Hematopoietic multipotent progenitor cell treated with erythropoietin and hydrocortisone succinate and interleukin-3 and kit ligand, for 15 days (in vitro differentiated cells): ENCODE measurements around the gene CNGA1.
A peak's percentile ranks its signal among the peaks of the same experiment; 100 is the strongest.

Experiments used
- DNase-seq: peaks from one replicate; pipeline ENCODE4 v3.0.0-alpha.2; 2015; ENCODE audit warnings: low spot score

CNGA1 gene

DNA sequence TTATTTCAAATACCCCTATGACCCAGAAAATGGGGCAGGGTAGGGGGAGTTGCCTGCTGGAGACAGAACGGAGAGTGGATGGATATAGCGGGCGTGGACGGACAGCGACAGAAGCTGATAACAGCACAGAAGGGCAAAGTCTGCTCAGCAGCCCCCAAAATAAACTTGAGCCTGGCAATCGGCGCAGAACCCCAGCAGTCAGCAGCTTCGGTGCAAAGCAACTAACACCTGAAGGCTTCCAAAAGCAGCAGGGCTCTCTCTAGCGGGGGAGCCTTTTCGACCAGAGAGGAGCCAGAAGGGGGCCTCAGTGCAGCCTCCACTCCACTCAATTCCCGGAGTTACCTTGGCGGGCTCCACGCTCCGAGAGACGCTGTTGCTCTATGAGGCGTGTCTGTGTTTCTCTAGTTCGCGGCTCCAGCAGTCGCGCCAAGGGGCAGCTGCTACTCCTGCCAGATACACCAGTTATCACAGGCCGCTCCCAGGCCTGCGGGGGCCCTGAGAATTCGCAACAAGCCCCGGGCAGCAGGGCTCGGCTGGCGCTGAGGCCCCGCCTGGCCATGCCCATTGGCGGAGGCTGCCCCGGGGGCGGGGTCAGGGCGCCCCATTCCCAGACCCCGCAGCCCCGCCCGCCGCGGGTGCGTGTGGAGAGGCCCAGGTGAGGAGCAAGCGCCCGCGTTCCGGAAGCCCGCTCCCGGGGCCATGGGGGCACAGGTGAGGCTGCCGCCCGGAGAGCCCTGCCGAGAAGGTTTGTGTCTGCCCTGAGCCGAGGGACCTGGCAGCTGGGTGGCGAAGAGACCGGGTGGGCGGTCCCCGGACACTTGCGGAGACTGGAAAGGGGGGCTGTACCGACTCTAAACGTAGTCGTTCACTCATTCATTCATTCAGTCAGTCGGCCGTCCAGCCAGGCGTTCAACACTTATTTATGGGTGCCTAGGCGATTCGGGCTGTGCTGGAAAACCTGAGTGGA, at the start of gene CNGA1, which contains the start of gene NIPAL1:
CNGA1 (minus strand) TSS at position 541 of the 967 bp plus-strand sequence. CDS start 63,992 bp downstream, outside the sequence.
NIPAL1 (plus strand) TSS at position 632 of the 967 bp plus-strand sequence; CDS start at position 700, 68 bp downstream.
- DNase-seq, result peak; percentile 56

DNA sequence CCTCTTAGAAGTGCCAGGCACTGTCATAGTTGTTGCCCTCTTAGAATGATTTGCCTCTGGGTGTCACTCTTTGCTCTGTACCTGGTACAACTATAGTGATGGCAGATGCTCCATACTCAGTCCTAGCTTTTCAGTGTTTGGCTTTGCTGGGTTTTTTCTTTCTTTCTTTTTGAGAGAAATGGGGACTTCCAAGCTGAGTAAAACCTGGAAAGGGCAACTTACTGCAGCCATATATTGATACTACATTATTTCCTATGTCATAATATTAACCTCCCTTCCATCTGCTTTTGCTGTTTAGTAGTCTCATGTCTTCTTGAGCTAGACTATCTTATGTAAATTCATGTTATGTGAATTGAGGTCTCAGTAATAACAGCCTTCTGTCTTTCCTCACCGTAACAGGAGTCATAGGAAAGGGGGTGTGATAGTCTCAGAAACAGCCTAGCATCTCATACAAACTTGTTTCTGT, 49.1 kb upstream of the CNGA1 start:
- no peak for DNase-seq

DNA sequence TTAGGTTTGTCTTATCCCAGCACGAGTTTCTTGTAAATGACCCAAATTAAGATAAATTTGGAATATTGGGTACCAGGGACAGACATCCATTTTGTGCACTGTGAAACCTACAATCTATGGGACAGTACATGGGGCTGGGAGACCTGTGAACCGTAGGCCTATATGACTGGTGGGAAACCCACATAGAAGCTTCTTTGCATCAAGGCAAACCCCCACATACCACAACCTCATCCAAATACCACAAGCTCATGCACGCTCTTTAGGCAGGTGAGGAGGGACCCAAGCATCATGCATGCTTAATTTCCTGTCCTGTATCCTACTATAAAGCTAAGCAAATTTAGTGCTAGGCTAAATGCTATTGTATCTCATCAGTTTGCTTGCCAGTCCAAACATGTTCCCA, 47.9 kb upstream of the CNGA1 start:
- no peak for DNase-seq

DNA sequence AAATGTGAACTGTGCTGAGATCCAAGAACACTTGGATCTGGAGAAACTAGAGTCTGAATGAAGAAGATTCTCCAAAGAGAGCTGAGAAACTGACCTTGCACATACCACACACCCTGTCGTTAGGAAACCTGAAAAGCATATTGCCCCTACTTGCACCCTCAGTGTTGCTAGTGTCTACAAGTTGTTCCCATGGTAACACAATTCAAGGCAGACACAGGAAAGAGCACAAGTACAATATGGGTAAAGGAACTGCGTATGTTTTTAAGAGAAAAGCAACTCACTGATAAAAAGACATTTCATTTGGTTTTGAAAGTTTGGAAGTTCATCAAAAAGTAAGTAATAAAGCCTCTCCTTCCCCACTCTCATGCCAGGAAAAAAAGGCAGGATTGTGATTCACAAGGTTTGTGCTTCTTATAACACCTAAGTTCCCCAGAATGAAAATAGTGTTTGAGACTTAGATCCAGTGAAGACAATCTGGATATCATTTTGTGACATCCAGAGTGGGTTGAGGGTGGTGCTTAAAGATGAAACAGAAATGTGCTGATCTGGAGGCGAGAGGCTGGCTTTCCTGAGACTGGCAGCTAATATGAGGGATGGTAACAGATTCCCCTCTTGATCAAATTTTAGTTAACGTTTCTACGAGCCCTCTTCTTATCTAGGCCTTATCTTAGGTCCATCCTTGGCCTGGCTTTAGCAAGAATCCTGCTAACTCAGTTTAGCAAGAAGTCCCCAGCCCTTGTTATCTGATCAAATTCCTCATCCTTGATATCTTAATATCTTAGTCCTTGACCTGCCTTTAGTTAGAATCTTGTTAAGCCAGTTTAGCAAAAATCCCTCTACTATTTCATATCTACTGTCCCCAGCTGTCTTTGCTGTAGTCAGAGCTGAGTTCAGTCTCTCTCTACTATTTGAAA, 42.4 kb upstream of the CNGA1 start:
- no peak for DNase-seq

DNA sequence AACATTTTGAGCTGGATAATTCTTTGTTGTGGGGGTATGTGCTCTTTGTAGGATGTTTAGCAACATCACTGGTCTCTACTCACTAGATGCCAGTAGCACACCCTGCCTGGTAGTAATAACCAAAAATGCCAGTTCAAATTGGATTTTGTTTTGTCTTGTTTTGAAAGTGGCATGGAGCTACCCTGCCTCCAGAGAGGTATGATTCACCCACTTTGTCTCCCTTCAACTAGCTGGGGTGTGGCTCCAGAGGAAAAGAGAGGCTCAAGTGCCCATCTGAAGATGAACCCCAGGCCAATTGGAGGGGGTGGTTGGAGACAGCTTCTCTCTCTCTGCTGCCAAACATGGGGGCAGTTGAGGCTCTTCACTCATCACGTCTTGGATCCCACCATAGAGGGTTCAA, 34.6 kb upstream of the CNGA1 start:
- no peak for DNase-seq

DNA sequence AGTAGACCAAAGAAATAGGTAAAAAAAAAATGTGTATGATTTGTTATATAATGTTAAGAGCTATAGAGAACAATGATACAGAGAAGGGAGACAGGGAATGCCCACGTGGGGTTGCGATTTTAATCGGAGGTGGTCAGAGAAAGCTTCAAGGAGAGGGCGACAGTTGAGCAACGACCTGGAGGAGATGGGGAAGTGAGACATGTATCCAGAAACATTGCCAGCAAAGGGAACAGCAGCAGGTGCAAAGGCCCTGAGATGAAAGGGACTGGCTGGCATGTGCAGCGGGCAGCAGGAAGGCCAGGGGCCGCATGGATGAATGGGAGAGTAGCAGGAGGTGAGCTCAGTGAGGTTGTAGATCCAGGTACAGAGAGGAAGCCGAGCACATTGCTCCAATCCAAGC, 33.0 kb upstream of the CNGA1 start:
- DNase-seq, result no peak

DNA sequence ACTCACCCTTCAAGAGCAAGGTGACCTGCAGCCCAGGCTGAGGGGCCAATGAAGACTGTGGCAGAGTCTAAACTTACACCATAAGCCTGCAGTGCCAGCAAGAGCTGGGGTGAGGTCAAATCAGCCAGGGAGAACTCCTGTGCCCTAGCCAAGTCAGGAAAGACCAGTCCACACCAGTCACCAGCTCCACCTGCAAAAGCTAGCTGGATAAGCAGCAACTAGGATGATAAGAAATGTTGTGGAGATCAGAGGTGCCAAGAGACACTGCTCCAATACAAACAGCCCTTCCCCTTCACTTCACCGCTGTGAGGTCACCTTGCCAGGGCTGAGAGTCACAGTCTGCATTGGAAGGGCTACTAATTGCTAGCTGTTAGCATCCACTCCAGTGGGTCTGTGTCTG, 31.4 kb upstream of the CNGA1 start:
- no peak for DNase-seq

DNA sequence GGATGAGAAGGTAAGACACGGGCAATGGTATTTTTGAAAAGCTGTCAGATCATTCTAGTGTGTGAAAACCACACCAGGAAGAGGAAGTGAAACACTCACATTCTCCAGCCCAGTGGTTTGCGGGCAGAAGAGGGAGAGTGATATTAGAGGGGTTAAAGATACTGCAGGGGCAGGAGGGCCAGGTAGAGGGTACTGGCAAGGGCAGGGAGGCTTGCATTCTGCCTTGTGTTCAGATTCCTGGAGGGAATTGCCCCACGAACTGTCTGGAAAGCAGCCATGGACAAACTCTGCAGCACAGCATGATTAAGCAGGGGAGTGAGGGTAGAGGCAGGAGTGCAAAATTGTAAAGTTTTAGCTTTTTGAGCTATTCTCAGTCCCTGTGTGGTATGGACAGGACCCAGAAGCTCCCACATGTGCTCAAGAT, 31.0 kb upstream of the CNGA1 start:
- DNase-seq, result no peak

DNA sequence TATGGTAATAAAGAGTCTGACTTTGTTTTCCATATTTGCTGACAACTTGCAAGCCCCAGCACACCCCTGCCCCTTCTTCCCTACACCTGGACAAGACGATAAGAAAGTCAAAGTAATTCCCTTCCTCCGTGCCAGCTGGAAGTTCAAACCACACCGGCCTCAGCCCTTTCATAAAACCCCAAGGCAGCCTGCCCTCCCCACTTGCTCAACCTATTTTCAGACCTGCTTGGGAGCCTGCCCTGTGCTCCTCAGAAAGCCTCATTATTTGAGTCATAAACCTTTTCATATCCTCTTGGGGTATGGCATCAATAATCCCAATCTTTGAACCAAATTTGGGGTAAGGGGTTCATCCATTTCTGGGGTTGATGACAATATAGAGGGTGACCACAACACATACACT, 29.6 kb upstream of the CNGA1 start:
- no peak for DNase-seq

DNA sequence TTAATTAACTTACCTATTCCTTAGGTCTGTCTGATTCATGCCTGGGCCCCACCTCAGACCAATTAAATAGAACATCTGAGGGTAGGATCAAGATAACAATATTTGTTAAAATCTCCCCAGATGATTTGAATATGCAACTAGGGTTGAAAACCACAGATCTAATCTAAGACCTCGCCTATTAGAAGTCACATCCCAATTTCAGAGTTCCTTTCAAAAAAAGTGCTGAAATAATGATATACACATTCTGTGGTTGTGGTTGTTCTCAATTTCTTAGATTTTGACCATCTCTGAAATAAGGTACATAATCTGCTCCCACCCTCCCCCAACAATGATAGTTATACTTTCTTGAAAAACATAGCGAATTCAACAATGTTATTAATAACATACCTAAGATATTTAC, 27.8 kb upstream of the CNGA1 start:
- DNase-seq, result no peak

DNA sequence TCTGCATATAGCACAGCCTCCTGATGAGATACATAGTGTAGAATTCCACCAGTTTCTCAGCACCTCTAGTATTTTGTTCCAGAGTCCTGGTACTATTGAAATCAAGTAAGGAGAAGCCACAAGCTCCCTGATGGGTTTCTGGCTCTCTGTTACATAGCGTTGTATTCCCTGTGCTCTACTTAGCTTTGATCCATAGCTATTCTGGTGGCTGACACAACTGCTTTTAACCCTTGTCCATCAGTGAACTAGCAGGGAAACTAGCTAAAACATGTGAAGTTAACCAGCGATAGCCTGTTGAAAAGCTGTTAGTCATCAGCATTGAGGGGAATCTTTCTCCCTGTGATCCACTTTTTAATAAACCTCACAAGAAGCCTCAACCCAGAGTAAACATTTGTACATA, 27.0 kb upstream of the CNGA1 start:
- DNase-seq, result no peak

DNA sequence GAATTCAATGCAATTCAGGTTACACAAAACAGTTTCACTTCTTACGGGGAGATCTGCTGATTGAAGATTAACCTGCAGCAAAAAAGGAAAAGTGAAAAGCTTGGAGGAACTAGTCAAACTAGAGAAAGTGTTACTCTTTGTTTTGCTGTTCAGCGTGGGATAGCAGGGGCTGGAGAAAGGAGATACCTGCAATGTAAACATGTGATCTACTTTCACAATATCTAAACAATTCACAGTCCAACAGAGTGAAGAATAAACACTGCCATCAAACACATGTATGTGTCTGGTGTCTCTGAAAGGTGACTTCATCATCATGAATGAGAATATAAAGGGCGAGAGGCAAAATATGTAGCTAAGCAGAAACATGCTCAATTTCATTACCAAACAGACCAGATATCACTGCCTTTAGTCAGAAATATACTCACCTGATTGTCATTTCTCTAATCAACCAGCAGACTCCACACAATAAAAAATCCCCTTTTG, 26.5 kb upstream of the CNGA1 start:
- no peak for DNase-seq

DNA sequence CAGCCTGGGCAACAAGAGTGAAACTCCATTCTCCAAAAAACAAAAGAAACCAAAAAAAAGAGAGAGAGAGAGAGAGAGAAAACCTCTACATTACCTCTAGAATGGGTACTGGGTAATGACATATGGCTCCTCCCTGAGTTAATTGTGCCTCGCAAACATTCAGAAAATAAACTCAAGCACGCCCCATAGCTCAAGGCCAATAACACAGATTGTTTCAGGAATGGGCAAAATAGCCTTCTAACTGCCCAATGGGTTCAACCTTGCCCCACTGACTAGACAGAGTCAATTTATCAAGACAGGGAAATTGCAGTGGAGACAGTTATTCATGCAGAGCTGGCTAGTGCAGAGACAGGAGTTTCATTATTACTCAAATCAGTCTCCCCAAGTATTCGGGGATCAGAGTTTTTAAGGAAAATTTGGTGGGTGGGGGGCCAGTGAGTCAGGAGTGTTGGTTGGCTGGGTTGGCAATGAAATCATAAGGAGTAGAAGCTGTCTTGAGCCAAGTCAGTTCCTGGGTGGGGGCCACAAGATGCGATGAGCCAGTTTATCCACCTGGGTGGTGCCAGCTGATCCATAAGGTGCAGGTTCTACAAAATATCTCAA, 25.2 kb upstream of the CNGA1 start:
- DNase-seq, result no peak

DNA sequence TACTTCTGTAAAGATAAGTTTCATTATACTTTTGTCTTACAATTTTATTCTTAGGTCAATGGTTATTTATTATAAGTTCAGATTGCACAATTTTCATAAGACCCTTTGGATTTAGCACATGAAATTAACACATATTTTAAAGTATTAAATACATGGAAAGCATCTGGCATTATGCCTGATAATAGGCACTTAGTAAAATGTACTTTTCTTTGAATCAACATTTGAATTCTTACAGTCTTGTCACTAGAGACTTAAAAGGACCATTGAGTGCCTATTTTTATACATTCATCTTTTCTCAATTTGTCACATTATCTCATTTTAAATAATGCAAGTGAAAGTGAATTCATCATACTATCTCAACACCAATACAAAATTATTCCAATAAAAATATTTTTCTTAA, 23.1 kb upstream of the CNGA1 start:
- DNase-seq, result no peak

DNA sequence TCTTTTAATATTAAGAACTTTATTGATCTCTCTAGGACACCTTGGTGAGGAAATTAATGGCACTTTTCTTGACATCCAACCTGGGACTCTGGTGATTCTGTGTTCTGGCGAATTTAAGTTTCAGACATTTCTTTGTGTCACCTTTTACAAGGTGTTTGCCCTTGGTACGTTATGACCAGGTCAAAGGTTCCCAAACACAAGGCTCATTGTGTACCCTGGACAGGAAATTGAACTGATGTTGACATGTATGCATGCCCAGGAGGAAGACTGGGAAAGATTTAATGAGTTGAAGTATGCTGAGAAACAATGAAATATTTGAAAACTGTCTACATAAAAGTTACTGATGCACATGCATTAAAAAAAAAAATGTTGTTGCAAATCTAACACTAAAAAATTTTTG, 22.2 kb upstream of the CNGA1 start:
- DNase-seq, result no peak

DNA sequence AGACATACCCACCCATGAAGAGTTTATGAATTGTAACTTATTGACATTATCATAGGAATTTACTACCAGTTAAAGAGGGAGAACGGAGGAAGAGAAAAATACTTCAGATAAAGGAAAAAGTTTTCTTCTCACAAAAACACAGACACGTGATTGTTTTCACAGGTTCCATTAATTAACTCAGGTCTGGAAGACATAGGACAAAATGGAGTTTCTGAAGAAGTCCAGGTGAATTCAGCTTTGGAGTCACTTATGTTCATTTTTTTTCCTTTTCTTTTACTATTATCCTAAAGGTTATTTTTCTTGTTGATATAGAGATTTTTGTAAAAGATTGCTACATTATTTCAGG, 20.6 kb upstream of the CNGA1 start:
- no peak for DNase-seq

DNA sequence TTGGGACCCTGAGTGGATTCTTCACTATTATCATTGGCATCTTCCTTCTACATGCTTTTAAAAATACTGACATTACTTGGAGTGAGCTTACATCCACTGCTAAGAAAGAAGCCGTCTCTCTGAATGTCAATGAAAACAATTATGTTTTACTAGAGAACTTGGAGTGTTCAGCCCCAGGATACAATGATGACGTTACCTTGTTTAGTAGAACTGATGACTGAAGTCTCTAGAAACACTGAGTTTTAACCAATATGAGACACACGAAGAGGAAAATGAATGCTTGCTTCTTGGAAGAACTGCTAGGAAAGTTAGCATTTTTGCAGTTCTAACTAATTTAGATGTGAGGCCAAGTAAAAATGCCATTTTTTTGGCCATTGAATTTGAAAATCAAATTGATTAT, 19.5 kb upstream of the CNGA1 start:
- DNase-seq, result no peak

DNA sequence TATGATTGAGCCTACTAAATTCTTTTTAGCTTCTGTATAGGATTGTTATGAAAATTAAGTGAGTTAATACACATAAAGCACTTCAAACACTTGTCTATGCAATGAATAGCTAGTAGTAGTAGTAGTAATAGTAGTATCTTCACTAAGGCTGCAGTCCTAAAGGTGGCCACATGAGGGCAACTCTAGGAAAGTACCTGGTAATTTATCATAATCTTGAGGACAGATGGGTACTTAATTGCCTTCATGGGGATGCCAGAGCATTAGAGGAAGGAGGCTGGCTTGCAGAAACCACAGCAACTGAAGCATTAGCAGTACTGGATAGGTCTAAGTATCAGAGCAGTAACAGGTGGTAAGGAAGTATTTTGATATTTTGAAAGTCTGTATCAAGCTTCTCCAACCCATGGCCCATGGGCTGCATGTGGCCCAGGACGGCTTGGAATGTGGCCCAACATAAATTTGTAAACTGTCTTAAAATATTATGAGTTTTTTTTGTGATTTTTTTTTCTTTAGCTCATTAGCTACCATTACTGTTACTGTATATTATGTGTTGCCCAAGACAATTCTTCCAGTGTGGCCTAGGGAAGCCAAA, 17.4 kb upstream of the CNGA1 start:
- peak; percentile 18 for DNase-seq

DNA sequence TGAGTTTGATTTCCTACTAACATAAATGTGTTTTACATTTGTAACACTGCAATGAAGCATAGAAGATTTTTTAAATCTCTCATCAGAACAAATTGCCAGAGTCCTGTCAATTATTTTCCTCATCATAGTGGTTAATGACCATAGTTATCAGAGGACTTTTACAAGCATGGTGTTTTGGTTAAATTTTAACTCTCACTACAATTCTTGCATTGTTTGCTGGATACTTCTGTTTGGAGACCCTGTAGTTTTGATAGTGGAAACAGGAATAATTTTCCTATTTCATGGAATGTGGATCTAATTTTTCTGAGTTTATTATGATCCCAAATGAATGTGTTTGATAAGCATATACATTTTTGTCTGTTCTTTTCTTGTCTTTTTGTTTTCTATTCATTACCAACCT, 16.9 kb upstream of the CNGA1 start:
- no peak for DNase-seq

DNA sequence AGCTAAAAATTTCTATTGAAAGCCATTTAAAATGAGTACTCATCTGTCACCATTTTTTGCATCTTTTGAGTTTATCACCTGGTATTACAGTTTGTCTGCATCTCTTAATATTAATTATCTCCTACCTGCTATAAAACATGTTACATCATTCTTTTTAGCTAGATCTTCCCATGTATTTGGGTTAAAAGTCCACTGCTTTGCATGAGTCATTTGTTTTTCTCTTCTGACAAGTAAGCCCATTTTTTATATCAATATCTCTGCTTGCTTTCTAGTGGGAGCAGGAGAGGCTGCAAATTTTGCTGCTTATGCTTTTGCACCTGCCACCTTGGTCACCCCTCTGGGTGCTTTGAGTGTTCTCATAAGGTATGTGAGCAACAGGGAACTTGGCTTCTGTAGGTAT, 16.2 kb upstream of the CNGA1 start:
- DNase-seq, result no peak

DNA sequence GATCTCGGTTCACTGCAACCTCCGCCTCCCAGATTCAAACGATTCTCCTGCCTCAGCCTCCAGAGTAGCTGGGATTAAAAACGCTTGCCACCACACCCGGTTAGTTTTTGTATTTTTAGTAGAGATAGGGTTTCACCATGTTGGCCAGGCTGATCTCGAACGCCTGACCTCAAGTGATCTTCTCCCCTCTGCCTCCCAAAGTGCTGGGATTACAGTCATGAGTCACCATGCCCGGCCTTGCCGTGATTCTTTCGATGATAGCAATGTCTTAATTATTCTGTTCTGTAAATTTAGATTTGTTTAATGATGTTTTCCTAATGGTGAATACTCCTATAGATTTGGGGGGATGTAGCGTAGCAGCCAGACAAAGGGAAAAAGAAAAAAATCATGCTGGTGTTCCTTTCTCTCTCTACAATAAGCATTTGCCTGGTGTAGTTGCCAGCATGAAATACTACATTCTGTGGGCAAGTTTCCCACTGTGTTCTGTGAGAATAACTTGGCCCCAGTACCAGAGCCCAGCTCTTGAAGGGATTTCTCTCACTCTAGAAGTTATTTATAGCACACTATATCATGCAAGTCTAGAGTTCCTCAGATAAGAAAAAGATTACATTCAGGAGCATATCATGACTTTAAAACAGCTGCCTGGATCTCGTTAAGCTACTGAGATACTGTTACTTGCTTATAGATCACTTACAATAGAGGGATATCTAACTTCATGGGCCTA, 15.5 kb upstream of the CNGA1 start:
- DNase-seq, result no peak
